ENCODE measurements around the gene RPS26.
"Not testable (repeated sequence)": the region's sequence is repeated elsewhere in the genome, so short reads cannot be mapped to it uniquely, and the experiment has no call there.

Gene RPS26
- 155 to 197 reads per million in 2 experiments for total RNA-seq

DNA sequence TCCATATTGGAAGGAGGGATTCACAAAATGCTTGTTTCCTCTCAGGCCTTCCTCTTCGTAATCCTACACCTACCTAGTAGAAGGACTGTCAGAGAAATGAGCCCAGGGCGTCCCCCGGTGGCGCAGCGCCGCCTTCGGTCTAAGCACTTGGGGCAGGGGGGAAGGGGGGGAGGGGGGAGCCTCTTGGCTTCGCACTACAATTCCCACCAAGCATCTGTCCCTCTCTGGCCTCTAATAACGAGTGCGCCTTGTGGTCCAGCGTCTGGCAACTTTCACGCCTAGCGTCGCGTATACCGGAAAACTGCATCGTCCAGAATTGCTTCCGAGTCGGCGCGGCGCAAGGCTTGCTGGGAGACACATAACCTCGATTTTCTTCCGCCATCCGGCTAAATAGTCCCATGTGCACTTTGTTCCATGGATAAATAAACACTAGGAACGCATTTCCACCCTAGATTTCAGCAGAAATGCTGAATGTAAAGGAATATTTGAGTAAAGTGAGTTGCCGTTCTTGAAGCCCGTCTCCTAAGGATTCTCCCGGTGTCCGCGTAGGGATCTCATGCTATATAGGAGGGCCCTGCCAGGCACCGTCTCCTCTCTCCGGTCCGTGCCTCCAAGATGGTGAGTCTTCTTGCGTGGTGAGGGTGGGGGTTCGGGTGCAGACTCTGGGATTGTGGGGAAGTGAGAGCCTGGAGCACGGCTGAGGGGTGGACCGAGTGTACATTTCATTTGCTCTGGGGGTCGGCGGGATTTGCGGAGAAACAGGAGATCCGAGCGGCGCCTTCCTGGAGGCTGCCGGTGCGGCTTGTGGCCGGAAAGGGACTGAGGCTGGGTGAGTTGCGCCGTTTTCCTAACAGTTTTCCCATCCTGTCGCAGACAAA lies at the start of gene RPS26:
Gene RPS26 (plus strand): TSS at position 367 of the 878 bp plus-strand sequence. CDS start 249 bp downstream, at position 616.
- DNase-seq (ENCODE audit: low read depth), result peak; percentile 90

DNA sequence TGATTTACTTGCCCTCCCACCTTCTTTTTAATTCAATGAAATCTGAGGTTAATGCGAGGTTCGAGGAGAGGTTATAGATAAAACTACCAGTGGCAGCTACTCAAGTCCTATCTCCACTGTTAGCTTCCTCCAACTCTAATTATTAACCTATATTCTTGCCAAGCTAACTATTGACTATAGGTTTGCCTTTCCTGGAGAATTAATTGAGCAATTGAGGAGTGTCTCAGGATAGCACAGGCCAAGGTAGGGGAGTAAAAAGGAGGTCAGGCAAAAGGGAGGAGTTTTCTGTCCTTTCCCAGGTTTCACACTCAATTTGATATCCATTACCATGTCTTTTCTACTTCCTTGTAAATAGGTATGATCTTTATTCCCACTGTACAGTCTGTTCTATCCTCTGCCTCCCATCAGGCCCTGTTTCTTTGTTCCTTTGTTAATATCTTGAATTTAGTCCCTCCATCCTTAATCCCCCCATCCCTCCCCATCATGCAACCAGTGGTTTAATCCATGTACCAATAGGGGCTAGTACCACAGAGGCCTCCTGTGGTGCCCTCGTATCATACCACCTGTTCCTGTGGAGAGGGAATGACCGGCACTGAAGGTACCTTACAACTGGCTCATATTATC lies 48.4 kb upstream of the RPS26 start:
- DNase-seq (ENCODE audit: low read depth), result no peak

DNA sequence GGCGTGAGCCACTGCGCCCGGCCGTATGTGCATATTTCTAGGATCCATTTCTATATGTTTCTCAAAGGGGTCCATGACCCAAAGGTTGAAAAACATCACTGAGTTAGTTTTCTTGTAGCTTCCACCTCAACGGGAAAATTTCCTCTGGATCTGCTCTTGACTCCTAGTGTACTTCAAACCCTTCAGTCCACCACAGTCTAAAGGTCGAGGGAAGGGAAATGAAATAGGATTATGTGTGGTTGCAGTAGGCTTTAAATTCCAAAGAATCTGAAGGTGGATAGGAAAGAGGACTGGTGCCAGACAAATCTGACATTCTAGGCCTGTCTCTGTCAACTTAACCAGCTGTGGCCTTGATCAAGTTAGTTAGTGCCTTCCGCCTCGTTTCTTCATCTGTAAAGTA lies 46.4 kb upstream of the RPS26 start:
- DNase-seq (ENCODE audit: low read depth), result no peak

DNA sequence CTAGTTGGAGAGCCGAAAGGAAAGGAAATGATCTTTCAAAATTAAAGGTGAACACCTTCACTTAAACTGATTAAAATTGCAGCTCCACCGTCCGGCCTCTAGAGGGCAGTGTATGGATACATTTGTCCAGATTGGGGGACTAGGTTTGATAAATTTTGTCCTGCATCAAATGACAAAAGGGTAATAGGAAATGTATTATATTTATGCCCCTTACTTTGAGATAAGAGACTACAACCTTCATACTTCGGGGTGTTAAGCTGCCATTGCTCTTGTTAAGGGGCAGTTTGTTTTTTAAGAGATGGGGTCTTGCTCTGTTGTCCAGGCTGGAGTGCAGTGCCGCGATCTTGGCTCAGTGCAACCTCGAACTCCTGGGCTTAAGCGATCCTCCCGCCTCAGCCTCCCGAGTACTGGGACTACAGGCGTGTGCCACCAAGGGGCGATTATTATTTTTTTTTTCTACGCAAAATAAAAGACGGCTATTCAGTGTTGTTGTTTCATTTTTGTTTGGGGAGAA lies 45.5 kb upstream of the RPS26 start:
- peak; percentile 47 for DNase-seq (ENCODE audit: low read depth)

DNA sequence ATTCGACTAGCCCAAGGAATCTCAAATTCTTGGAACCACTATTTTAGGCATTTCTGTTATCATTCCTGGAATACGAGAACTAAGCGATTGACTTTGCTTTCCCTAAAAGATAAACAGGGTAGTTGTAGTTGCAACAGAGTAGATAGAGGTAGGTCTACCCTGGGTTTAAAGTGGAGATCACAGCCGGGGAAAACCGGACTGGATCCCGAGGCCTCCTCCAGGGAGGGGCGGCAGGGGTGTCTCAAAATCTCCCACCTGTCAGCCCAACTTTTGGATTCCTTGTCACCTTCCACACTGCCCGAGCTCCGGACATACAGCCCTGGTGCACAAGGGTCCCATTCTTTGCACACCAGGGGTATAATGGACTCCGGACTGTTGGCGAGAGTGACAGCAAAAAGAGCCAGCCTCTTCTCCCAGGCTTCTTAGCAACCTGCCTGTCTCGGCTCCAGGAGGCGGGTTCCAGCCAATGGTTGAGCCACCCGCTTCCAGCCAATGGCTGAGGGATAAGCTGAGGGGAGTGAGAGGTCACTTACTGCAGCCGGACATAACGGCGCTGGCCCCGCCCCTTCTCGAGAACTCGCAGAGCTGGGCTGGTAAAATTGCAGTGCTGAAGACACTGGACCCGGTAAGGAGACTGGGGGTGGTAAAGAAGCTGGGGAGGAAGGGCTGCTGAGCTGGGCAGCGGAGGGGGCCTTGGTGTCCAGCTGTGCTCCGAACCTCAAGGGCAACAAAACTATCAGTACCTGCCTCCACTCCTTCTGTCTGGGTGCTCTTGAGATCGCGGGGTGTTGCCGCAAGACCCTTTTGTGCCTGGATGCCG lies 44.8 kb upstream of the RPS26 start, which contains the start of gene SUOX:
Gene SUOX (plus strand): TSS at position 562 of the 820 bp plus-strand sequence. CDS start 4,946 bp downstream, outside the sequence.
- no peak for DNase-seq (ENCODE audit: low read depth)

DNA sequence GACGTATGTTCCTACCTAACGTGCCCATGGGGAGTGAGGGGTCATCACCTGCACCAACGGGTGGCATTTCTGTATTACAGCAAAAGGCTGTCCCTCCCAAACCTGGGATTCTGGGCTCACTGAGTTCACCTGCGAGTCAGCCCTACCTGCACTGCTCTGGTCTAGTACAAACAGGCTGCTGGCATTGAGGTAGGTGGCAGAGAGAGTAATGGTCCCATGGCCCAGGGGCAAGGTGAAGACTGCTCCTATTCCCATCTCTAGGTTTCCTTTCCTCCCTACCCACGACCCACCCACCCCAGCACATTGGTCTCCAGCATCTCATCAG lies 44.2 kb upstream of the RPS26 start:
- DNase-seq (ENCODE audit: low read depth), result no peak

DNA sequence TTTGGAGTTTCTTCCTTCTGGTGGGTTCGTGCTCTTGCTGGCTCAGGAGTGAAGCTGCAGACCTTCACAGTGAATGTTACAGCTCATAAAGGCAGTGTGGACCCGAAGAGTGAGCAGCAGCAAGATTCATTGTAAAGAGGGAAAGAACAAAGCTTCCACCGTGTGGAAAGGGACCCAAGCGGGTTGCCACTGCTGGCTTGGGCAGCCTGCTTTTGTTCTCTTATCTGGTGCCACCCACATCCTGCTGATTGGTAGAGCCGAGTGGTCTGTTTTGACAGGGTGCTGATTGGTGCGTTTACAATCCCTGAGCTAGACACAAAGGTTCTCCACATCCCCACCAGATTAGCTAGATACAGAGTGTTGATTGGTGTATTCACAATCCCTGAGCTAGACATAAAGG lies 42.2 kb upstream of the RPS26 start:
- DNase-seq (ENCODE audit: low read depth), result not testable (repeated sequence)

DNA sequence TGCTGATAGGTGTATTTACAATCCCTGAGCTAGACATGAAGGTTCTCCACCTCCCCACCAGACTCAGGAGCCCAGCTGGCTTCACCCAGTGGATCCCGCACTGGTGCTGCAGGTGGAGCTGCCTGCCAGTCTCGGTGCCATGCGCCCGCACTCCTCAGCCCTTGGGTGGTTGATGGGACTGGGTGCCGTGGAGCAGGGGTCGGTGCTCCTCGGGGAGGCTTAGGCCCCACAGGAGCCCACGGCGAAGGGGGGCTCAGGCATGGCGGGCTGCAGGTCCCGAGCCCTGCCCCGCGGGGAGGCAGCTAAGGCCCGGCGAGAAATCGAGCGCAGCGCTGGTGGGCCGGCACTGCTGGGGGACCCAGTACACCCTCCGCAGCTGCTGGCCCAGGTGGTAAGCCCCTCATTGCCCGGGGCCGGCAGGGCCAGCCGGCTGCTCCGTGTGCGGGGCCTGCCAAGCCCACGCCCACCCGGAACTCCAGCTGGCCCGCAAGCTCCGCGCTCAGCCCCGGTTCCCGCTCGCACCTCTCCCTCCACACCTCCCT lies 41.6 kb upstream of the RPS26 start:
- DNase-seq (ENCODE audit: low read depth), result not testable (repeated sequence)

DNA sequence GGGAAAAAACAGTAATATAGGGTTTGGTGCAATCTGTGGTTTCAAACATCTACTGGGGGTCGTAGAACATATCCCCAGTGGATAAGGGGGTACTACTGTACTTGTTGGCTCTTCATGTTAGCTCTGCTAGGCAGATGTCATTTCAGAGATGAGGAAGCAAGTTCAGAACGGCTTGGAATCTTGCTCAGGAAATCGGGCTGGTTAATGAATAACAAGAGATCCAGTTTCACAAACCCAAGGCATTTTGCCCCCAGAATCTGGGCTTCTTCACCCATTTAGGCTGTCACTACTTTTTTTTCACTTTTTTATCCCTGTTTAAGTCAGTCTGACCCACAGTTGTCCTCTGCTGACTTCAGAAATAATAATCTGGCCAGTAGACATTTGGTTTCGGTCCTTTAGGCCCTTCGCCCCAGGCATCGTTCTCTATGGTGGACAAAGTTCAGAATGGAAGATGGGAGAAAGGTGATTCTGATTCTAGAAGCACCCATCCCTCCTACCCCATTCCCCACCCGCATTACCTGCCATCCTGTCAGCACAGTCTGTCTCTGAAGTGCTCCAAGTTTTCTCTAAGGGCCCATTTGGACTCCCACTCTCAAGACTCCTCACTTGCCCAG lies 40.1 kb upstream of the RPS26 start:
- DNase-seq (ENCODE audit: low read depth), result no peak

DNA sequence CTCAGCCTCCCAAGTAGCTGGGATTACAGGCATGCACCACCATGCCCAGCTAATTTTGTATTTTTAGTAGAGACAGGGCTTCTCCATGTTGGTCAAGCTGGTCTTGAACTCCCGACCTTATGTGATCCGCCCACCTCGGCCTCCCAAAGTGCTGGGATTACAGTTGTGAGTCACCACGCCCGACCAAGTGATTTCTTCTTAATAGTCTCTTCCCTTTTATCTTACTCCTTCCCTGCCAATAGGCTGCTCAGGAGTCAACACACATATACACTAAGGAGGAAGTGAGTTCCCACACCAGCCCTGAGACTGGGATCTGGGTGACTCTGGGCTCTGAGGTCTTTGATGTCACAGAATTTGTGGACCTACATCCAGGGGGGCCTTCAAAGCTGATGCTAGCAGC lies 38.3 kb upstream of the RPS26 start:
- not testable (repeated sequence) for DNase-seq (ENCODE audit: low read depth)

DNA sequence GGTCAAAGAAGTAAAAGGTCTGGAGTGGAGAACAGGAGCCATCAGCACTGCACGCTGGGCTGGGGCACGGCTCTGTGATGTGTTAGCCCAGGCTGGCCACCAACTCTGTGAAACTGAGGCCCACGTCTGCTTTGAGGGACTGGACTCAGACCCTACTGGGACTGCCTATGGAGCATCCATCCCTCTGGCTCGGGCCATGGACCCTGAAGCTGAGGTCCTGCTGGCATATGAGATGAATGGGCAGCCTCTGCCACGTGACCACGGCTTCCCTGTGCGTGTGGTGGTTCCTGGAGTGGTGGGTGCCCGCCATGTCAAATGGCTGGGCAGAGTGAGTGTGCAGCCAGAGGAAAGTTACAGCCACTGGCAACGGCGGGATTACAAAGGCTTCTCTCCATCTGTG lies 37.5 kb upstream of the RPS26 start:
- no peak for DNase-seq (ENCODE audit: low read depth)

DNA sequence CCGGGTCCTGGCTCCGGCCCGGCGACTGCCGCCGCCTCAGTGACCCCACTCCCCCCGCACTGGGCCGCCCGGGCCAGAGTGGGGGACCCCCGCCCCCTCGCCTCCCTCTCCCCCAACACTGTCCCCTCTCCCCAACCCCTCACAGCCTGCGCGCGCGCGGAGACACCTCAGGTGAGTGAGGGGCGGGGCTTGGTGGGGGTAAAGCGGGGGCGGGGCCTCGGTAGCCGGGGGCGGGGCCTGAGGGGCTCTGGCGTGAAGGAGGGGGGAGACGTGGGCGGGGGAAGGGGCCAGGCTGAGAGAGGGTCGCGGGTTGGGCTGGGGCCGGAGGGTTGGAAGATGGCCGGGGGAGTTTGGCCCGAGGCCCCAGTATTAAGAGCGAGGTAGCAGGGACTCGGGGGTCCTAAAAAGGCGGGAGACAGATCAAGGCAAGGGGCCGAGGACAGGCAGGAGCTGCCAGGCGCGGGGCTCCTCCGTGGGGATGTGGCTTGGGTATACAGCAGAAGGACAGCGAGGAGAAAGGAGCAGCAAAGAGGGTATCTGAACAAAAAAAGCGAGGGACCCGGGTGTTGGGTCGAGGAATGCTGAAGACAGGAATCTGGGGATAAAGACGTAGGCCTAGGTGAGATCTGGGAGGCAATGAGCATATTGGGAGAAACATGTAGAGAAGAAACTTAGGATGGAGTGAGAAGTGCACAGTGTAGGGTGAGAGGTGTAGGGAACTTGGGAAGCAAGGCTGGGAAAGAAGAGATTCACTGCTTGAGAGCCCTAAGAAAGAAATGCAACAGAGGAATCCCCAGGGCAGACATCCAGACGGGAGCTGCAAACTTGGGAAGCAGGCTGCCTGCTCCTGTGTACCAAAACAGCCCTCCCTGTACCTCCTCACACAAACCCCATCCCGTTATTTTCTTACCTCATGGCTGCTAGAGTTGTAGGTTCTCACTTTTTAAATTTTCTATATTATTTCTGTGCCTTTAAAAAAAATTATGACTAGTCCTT lies 33.9 kb upstream of the RPS26 start:
- peak; percentile 63 for DNase-seq (ENCODE audit: low read depth)

DNA sequence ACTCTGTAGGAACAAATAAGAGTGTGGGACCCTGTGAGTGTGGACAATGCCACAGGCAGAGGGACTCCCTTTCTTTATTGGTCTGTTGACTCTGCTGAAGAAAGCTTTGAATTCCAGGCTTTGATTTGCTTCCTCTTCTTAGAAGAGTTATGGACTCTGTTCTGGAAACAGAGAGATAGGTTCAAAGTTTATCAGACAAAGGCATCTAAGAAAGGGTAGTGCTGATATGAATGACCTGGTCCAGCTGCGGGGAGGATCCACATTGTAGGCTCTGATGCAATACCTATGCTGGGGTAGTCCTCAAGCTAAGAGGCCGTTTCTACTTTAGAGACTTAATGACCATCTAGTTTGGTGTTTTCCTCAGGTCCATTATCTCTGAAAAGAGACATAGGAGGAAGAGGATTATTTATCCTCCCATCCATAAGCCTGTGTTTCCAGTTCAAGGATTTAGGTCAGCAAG lies 31.6 kb upstream of the RPS26 start:
- no peak for DNase-seq (ENCODE audit: low read depth)

DNA sequence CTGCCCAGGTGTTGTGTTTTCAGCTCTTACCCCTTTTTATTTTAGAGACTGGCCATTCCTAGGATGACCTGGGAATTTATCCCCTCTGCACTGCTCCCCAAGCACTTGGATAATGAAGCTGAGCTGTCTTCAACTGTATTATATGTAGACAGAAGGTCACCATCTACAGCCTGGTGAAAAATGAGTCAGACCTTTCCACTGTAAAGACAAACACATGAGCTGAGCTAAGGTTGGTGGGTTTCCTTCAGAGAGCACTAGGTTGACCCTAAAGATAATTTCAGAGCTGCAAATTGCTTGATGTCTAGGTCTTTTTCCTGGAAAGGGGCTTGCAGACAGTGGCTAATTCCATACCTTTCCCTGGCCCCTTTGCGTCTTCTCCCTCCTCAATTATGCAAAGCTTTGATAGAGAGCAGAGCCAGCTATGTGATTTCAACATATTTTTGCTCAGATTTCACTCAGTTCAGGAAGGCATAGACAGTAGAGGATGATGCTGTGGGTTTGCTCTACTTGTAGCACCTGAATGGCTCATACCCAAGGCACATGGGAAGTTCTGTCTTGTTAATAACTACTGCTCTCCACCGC lies 30.1 kb upstream of the RPS26 start:
- no peak for DNase-seq (ENCODE audit: low read depth)

DNA sequence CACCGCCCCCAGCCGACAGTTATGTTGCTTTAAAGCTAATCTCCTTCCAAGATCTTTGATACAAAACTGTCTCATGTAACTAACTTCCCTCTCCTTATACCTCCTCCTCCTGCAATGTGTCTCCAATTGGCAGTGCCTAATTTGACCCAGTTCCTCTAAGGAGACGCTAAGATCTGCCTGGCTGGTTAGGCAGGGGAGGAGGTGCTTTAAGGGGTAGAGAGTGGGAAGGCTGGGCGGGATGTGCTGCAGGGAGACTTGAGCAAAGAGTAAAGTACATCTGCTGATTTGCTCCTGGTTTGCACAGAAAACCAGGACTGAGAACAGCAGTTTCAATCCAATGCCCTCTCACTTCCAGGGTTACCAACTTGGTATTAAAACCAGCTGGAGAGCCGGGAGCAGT lies 28.2 kb upstream of the RPS26 start:
- no peak for DNase-seq (ENCODE audit: low read depth)

DNA sequence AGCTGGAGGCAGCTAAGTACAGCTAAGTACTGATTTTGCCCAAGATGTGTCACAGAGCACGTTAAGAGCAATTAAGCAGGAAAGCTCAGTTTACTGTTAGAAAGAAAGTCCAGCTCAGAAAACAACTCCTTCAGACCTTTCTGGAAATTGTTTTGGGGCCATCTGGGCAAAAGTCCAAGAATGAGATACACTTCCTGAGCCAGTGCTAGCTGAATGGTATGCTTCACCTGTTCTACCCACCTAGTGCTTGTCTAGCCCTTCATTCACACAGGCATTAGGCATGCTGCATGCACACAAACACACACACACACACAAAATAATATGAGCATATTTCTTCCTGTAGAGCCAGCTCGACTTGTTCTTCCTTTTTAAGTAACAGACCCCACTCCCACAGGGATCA lies 27.5 kb upstream of the RPS26 start:
- no peak for DNase-seq (ENCODE audit: low read depth)

DNA sequence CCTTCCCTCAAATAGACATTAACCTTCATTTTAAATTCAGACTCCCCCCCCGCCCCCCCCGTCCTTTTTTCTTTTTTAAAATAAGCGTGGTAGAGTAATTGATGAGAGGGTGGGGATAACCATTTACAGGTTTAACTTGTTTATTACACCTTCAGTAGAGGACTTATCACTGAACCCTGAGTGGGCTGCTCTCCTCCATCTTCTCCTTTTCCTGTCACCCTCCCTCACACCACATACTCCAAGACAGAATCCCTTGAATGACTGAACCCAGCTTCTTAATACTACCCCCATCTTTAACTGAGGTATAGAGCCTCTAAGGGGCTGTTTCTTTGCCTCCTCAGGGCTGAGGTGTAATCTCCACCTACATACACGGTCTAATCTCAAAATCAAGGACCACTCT lies 24.5 kb upstream of the RPS26 start:
- DNase-seq (ENCODE audit: low read depth), result no peak

DNA sequence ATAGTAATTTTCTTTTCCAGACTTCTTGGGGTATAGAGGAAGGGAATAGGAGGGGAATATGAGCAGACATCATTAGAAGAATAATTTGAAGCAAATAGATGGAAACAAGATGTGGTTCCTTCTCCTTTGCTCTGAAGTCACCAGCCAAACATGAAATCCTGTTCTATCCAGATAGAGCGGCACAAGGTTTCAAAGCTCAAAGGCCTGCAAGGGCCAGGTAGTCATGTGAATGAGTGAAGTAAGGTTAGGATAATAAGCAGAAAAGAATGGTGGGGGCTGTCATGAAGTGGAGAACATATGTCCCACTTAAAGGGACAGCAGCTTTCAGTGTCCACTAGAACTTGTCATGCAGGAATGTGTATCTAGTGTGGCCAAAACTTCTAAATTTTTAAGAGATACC lies 23.4 kb upstream of the RPS26 start:
- no peak for DNase-seq (ENCODE audit: low read depth)

DNA sequence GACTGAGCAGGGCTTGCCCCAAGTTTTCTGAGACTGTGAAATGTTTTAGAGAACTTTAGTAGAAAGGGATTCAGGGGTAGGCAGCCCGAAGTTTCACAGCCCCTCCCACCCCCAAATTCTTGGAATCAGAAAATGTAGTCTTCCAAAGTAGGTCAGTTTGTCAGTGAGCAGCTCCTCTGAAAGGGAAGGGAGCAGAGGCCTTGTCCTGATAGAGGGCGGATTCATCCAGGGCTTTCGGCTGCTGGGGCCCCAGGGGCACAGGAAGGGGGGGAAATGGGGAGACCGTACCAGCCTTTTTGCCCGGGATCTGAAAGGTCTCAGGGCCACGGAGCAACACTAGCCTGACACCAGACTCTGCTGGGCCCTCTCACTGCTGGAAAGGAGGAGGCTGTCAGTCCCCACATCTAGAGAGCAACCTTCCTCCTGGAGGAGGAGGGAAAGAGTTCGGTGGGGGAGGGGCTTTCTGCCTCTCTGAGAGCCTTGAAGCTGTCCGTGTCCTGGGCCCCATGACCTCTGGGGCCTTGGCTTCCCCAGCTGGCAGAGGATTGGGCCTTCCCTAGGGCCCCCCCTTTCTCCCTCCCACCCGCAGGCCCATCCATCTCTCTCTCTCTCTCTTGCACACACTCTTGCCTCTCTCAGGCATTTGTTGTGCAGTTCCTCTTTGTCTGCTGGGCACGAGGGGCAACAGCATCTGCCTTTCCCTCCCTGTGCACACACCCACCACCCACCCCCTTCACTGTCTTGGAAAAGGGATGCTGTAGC lies 21.1 kb upstream of the RPS26 start, which contains the start of gene IKZF4:
Gene IKZF4 (plus strand): TSS at position 621 of the 762 bp plus-strand sequence. CDS start 451 bp downstream, outside the sequence.
- DNase-seq (ENCODE audit: low read depth), result no peak
